Adrenal gland (tissue), 5 donors: ENCODE data around the gene CEP128.

Source experiments
- CTCF ChIP-seq, 6 experiments: fragments of 450-650 bp in 4 of 6; fragments of 200-600 bp in 2 of 6; sonication (generic) in 1 of 6; IDR thresholded peaks; 1 replicate in 5 of 6; 2 replicates in 1 of 6; pipeline versions ENCODE4 v1.5.1 to v1.8.0; 2016 to 2021; ENCODE audit warnings: antibody characterized with exemption in 6 of 6, mild to moderate bottlenecking in 2 of 6, moderate library complexity in 1 of 6
- POLR2A ChIP-seq, 2 donors: fragments of 450-650 bp; IDR thresholded peaks; one replicate each; pipeline ENCODE4 v1.6.1; 2017; ENCODE audit warnings: antibody characterized with exemption in 2 of 2, mild to moderate bottlenecking in 2 of 2, moderate library complexity in 1 of 2
- donor health status: DM: no; HTN: no; CAD: no.

GRCh38 chr14:80754696-80755095 lies 186.8 kb downstream of the CEP128 start:
- TF ChIP-seq CTCF (IDR thresholded peaks at IDR 0.05), result no peak
- no peak for TF ChIP-seq POLR2A (IDR thresholded peaks at IDR 0.05)
